Ovary (tissue), 9 donors: ENCODE results near the gene MLXIPL. TPM values are rescaled to one million over a fixed set of nuclear protein-coding genes. Genes with fewer than 3 reads are reported as not detected.

Experiments
- DNase-seq, 5 donors: peaks; one replicate each; pipeline ENCODE4 v3.0.0-alpha.2; 2019 to 2020
- H3K27ac ChIP-seq, 2 donors: fragments of 200-600 bp; one replicate each; pipeline versions ENCODE4 v1.5.1 to v1.8.0; 2019 to 2022
- H3K27me3 ChIP-seq: fragments of 200-600 bp; one replicate; pipeline ENCODE4 v1.8.0; 2022
- H3K36me3 ChIP-seq: fragments of 200-600 bp; sonication (generic); one replicate; pipeline ENCODE4 v1.5.1; 2019
- H3K4me1 ChIP-seq: one replicate; pipeline ENCODE4 v1.8.1; 2013; ENCODE audit warnings: mild to moderate bottlenecking, moderate library complexity; ENCODE audit not compliant: insufficient read depth
- H3K4me3 ChIP-seq: fragments of 200-600 bp; sonication (generic); one replicate; pipeline ENCODE4 v1.5.1; 2017
- H3K9me3 ChIP-seq, 2 donors: fragments of 200-600 bp in 1 of 2; sonication (generic) in 1 of 2; one replicate each; pipeline versions ENCODE4 v1.5.1 to v1.8.1; 2013 to 2019; ENCODE audit warnings: mild to moderate bottlenecking in 1 of 2, moderate library complexity in 1 of 2
- EP300 ChIP-seq: sonication (generic); formaldehyde crosslinking; IDR thresholded peaks from one replicate; pipeline ENCODE4 v1.6.1; 2017; ENCODE audit warnings: antibody characterized with exemption
- POLR2A ChIP-seq: fragments of 450-650 bp; IDR thresholded peaks from one replicate; pipeline ENCODE4 v1.6.1; 2017; ENCODE audit warnings: antibody characterized with exemption, mild to moderate bottlenecking, moderate library complexity
- WGBS, 3 donors: extraction: QIAGEN DNeasy Blood & Tissue Kit in 1 of 3; methylation state at CpG; one replicate each; pipeline versions ENCODE4 v1.1.5 to v1.1.7; 2013 to 2017; 5-methylcytosine and 5-hydroxymethylcytosine counted together
- intact Hi-C, 4 donors: fragments of 100-400 bp; cut with DNase I; formaldehyde crosslinking; loops; one replicate each; pipeline versions ENCODE4 v1.11.0 to v1.15.1; 2022 to 2023
- polyA plus RNA-seq, 2 donors: library from polyadenylated mRNA; stranded (reverse); fragments of 200-250 nt in 1 of 2; fragments of 350-450 nt in 1 of 2; fragmentation: Illumina TruSeq in 1 of 2; extraction: RNeasy Lipid Tissue Mini Kit (QIAGEN cat#74804) in 1 of 2; gene quantifications; one replicate each; pipeline ENCODE4 v1.2.3, GENCODE V29; 2013 to 2014
- total RNA-seq, 7 donors: library from RNA; depleted of rRNA in 2 of 7; stranded (reverse); fragments of >200 nt in 2 of 7; fragmentation: NEBNext Ultra II Directional in 3 of 7; extraction: Animal tissue kit (Norgen Biotek cat#: 25700) in 3 of 7; gene quantifications; one replicate each; pipeline versions ENCODE4 v1.1.0 to v1.2.4, GENCODE V29; 2016 to 2023
- TF ChIP-seq, protein P1 (sequence below), 3 donors: fragments of 450-650 bp in 2 of 3; fragments of 200-600 bp in 1 of 3; IDR thresholded peaks; one replicate each; pipeline versions ENCODE4 v1.5.1 to v1.8.0; 2016 to 2022; ENCODE audit warnings: antibody characterized with exemption in 3 of 3, mild to moderate bottlenecking in 1 of 3
- donor health status: DM: no; HTN: no; CAD: no; lungs with moderate emphysema.
- donor health status: DM: no; HTN: no; CAD: no.
- donor health status: Bipolar disorder and iron deficiency.
- donor health status: DM: yes; HTN: yes; CAD: no.
- donor health status: DM: no; HTN: no; CAD: no.
- donor health status: DM: yes; HTN: yes; CAD: no.

MLXIPL gene
- total and polyA plus RNA-seq, 9 donors = 0.27 to 49.6 (median 4.5) TPM

DNA sequence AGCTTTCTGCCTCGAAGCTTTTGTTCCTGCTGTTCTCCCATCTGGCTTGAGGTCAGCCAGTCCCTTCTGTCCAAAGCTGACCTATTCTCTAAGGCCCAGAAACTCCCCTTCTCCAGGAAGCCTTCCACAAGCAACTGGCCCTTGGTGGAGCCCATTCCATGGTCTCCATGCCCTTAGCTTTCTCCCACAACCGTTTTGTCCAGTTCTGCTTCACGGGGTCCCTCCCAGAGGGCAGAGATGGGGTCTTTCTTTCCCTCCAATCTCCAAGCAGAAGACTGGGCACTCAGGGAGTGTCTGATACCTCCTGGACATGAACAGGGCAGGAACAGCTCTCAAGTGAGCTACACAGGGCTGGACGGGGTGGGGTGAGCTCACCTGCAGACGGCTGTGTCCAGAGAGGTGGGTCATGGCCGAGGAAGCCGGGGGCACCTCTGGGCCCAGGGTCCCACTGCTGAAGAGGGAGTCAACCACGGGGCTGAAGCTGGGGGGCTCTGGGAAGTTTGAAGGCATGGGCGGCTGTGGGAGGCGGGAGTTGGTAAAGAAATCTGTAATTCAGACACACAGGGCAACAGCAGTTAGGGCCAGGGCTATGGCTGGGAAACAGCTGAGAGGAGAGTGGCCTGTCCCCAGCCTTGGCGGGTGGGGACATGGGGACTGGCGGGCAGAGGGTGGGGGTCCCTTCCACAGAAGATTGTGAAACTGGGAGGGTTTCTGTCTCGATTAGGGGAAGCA lies 25.0 kb downstream of the MLXIPL start:
- Histone ChIP-seq H3K9me3 (no peaks in the 10 kb centered on the region), H3K27me3 (no peaks in the 10 kb centered on the region), H3K4me3 (no peak overlapping the region), H3K27ac (no peak overlapping the region), H3K4me1 (no peaks in the 10 kb centered on the region), H3K36me3 (no peaks in the 10 kb centered on the region)
- 71 to 72% (median 71%) methylated on average over 13 of the region's 13 CpGs for WGBS, 3 donors
- no peak for TF ChIP-seq POLR2A
- TF ChIP-seq, protein P1, sequence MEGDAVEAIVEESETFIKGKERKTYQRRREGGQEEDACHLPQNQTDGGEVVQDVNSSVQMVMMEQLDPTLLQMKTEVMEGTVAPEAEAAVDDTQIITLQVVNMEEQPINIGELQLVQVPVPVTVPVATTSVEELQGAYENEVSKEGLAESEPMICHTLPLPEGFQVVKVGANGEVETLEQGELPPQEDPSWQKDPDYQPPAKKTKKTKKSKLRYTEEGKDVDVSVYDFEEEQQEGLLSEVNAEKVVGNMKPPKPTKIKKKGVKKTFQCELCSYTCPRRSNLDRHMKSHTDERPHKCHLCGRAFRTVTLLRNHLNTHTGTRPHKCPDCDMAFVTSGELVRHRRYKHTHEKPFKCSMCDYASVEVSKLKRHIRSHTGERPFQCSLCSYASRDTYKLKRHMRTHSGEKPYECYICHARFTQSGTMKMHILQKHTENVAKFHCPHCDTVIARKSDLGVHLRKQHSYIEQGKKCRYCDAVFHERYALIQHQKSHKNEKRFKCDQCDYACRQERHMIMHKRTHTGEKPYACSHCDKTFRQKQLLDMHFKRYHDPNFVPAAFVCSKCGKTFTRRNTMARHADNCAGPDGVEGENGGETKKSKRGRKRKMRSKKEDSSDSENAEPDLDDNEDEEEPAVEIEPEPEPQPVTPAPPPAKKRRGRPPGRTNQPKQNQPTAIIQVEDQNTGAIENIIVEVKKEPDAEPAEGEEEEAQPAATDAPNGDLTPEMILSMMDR (IDR thresholded peaks at IDR 0.05) = no peak
- no peak for TF ChIP-seq EP300
- DNase-seq = no peak
- intact Hi-C loops = no loop called here

DNA sequence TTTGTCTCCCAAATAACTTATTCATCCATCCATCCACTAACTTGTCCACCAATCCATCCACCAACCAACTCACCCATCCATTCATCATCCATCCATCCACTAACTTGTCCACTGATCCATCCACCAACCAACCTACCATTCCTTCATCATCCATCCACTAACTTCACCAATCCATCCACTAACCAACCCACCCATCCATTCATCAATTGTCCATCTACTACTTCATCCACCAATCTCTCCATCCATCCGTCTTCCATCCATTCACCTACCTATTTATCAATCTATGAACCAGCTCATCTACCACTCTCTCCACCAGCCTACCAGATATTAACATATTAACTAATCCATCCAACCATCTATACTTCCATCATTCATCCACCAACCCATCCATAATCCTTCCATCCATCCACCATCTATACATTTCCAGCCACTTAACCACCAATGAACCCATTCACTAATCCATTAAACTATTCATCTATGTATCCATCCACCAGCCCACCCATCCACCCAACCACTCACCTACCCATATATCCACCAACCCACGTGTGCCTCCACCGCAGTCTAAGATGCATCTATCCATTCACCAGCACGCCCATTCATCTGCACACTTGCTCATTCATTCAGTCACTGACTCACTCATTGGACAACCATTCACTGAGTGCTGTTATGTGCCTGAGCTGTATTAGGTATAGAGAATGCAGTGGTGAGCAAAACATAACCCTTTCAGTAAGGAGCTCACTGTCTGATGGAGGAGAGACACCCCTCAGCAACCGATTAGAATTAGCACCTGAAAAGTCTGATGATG lies 26.1 kb downstream of the MLXIPL start:
- no peaks in the 10 kb centered on the region for H3K9me3 ChIP-seq
- DNase-seq = no peak
- no peaks in the 10 kb centered on the region for H3K27me3 ChIP-seq
- intact Hi-C loops = no loop called here
- no peaks in the 10 kb centered on the region for H3K4me1 ChIP-seq
- H3K36me3 ChIP-seq = no peaks in the 10 kb centered on the region
- TF ChIP-seq EP300 = no peak
- TF ChIP-seq, protein P1 (IDR thresholded peaks at IDR 0.05) = no peak
- no peak for TF ChIP-seq POLR2A
- H3K4me3 ChIP-seq = no peak overlapping the region
- no peak overlapping the region for H3K27ac ChIP-seq
- WGBS, 3 donors = 84 to 89% (median 85%) methylated on average over 5 of the region's 5 CpGs

DNA sequence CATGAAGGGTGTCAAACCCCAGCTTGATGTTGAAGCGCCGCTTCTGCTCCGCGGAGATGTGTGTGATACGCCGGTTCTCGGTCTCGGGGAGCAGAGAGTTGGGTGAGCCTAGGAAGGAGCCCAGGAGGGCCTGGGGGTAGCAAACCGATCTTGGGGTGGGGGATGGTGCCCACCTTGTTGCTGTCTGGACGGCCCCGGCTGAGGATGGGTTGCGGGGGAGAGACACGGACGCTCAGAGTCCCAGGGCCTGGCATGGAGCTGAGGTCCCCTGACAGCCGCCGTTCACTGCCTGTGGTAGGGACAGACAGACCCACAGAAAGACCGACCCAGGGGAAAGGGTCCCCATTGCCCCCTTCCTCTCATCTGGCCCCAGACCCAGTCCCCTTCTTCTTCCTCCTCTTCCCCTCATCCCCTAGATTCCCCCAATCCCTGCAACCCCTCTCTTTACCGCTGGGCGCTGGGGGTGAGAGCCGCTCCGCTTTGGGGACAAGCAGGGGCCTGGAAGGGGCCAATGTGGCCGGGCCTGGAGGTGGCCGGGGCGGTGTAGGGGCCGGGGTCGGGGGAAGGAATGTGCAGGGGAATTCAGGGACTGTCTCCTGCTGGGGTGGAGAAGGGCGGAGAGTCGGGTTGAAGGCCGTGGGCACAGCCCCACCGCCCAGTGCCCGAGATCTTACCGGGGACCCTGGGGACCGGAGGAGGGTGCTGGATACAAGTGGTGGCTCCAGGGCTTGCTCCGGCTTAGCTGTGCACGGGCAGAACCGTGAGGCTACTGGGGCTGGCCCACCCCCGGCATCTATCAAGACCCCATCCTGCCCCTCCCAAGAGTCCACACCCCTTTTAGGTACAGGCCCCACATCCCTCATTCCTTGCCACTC lies 27.9 kb downstream of the MLXIPL start:
- Histone ChIP-seq H3K4me3 (no peak overlapping the region), H3K27me3 (no peaks in the 10 kb centered on the region), H3K9me3 (no peaks in the 10 kb centered on the region), H3K36me3 (no peaks in the 10 kb centered on the region), H3K4me1 (no peaks in the 10 kb centered on the region), H3K27ac (no peak overlapping the region)
- WGBS, 3 donors = 52 to 61% (median 54%) methylated on average over 37 of the region's 37 CpGs
- no peak for DNase-seq
- intact Hi-C loops = no loop called here
- TF ChIP-seq EP300 (no peak), POLR2A (no peak)
- TF ChIP-seq, protein P1 (IDR thresholded peaks at IDR 0.05) = no peak

DNA sequence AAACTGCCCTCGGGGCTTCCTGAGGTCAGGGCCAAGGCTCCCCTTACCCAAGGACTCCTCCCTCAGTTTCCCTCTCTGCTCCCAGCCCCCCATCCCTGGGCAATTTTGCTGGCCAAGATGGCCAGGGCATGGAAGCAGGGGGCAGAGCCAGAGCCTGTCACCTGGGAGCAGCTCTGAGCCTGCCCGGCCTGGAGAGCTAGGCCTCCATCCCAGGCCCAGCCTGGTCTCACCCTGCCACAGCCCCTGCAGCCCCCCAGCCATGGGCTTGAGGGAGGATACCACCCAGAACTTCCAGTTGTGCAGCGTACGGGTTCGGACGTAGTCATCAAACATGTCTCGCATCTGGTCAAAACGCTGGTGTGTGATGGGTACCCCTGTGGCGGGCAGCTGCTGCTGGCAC lies 29.0 kb downstream of the MLXIPL start:
- TF ChIP-seq EP300 = no peak
- 82 to 92% (median 88%) methylated on average over 9 of the region's 9 CpGs for WGBS, 3 donors
- Histone ChIP-seq H3K27me3 (no peaks in the 10 kb centered on the region), H3K36me3 (no peaks in the 10 kb centered on the region), H3K4me3 (no peak overlapping the region), H3K27ac (no peak overlapping the region), H3K9me3 (no peaks in the 10 kb centered on the region), H3K4me1 (no peaks in the 10 kb centered on the region)
- intact Hi-C loops = no loop called here
- no peak for DNase-seq
